HEK293 (cell line): ENCODE results near the gene PLBD1.

Experiments
- ELK4 ChIP-seq: IDR thresholded peaks from 2 replicates; pipeline ENCODE4 v1.6.1; 2011; ENCODE audit warnings: mild to moderate bottlenecking, low read depth, low read length, borderline replicate concordance
- HIC1 ChIP-seq: fragments of 450-650 bp; formaldehyde crosslinking; IDR thresholded peaks from 2 replicates; pipeline ENCODE4 v1.5.1; 2016; ENCODE audit warnings: missing biosample characterization, missing genetic modification characterization
- ZBTB49 ChIP-seq: fragments of 450-650 bp; formaldehyde crosslinking; IDR thresholded peaks from 2 replicates; pipeline ENCODE4 v1.5.1; 2016; ENCODE audit warnings: missing biosample characterization, missing genetic modification characterization, low read depth
- ZNF488 ChIP-seq: fragments of 450-650 bp; formaldehyde crosslinking; IDR thresholded peaks from 2 replicates; pipeline ENCODE4 v1.5.1; 2016; ENCODE audit warnings: missing biosample characterization, missing genetic modification characterization
- ZSCAN18 ChIP-seq: fragments of 450-650 bp; formaldehyde crosslinking; IDR thresholded peaks from 2 replicates; pipeline ENCODE4 v1.5.1; 2016; ENCODE audit warnings: missing biosample characterization, missing genetic modification characterization

- TF ChIP-seq HIC1 (tag by site-specific recombination) (no peak), ZSCAN18 (no peak), ZNF488 (tag by site-specific recombination) (no peak), ELK4 (no peak), ZBTB49 (tag by site-specific recombination) (no peak)
These were observed 107.4 kb downstream of the PLBD1 start for GRCh38 chr12:14460212-14460841.
